Measurements from ENCODE around the gene TIMM22. TPM values are rescaled to one million over a fixed set of nuclear protein-coding genes. Genes with fewer than 3 reads are reported as not detected.

The TIMM22 gene
- total RNA-seq, 1 experiment from 2014 or later, result 17.4 TPM

DNA sequence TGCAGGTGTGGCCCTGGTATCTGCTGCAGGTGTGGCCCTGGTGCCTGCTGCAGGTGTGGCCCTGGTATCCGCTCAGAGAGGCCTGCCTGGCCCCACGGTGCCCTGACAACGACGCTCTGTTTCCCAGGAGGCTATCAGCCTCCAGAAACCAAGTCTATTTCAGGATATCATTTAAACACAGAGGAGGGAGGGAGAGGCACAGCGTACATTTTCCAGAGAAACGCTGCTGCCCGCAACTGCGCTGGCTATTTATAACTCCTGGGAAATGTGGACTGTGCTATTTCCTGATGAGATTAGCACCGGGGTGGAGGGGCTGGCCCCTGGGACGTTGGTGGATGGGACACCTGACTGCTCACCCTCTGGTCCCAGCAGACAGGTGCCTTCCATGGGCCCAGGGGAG is 22.5 kb downstream of the TIMM22 start:
- DNase-seq (ENCODE audit: low spot score), result no peak

DNA sequence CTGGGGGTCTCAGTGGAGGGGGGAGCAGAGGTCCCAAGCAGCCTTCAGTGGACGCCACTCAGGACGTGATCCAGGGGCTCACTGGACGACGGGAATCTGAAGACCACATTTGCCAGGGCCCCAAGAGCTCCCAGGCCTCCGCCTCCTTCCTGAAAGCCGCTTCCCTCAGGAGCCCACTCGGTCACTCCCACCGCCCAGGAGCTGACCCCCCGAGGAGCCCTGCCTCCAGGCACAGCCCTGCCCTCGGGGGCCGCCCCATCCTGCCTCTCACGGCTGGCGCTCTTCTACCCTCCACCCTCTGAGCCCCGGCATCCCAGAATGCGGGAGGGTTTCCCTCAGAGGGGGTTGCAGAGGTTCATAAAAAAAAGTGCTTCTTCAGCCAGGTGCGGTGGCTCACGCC is 24.2 kb downstream of the TIMM22 start:
- DNase-seq (ENCODE audit: low spot score), result no peak

DNA sequence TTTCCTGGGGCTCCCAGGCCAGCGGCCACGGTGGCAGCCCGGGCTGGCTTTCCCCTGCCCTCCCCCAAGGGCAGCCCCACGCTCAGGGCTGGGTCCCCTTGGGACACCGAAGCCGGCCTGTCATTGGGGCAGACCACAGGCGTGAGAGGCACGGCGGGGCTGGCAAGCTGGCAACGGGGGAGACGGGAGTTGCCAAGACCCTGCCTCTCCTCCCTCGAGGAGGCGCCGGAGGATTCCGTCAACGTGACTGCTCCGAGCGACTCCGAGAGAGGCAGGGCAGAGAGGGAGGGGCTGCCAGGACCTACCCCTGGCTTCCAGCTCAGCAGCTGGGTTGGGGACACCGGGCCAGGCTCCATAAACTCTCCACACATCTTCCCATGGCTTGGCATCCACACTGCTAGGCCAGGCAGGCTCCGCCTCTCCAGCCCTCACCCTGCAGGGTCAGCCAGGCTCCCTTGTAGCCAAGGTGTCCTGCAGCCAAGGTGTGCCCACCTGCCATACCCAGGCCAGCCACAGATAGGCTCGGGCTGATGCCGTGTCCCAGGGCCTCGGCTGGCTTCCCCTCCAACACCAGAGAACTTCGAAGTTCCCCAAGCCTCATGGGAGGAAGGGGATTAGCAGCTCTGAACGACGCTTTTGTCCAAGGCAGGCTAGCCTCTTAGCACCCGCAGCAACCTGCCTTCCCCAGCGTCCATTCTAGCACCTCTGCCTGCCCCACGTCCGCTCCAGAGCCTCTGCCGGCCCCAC is 25.5 kb downstream of the TIMM22 start:
- DNase-seq (ENCODE audit: low spot score), result no peak

DNA sequence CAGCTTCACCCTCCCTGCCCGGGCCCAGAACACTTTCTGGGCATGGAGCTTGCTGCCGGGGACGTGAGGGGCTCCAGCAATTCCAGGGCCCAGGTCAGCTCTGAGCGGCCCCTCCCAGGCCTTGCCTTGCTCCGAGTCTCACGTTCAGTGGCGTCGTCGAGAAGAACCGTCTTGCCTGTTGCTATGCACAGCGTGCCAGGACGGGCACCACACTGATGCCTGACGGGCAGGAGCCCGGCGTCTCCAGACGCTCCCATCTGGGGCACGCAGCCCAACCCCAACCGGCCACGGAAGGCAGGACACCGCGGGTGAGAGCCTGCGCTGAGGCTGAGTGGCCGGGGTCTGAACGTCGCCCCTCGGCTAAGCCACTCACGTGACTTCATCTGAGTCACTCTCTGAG is 27.1 kb downstream of the TIMM22 start:
- DNase-seq (ENCODE audit: low spot score), result no peak

DNA sequence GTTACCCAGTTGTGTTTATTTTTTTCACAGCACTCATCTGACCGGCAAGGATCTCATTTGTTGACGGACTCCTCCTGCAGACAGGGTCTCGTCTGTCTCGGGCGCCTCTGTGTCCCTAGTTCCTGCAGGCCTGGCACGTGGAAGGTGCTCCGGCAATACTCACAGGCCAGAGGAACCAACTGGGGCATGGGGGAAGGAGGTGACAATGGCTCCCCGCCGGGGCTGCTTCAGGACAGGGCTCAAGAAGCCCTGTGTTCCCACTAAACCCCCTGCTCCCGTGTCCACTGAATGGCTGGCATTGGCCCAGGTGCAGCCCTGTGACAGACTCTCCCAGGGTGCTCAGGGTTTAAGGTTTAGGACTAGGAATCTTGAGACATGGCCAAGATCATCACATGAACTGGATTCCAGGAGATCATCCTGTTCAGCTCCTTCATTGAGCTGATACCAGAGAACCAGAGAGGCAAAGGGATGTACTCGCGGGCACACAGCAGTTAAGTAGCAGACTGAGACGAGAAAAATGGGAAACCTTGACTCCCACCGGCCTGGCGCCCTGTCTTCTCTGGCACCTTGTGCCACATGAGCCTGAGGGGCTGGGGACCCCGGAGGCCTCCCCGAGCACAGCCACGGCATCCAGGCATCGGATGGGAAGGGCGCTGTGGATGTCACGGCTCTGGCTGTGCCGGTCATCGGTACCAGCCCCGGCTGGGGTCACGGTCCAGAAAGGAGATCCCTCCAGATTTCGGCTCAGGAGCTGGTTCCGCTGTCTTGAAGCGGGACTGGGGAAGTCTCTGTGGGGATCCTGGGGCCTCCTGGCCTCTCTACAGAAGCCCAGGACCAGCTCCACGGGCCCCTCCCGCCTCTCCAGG is 29.0 kb downstream of the TIMM22 start:
- no peak for DNase-seq (ENCODE audit: low spot score)

DNA sequence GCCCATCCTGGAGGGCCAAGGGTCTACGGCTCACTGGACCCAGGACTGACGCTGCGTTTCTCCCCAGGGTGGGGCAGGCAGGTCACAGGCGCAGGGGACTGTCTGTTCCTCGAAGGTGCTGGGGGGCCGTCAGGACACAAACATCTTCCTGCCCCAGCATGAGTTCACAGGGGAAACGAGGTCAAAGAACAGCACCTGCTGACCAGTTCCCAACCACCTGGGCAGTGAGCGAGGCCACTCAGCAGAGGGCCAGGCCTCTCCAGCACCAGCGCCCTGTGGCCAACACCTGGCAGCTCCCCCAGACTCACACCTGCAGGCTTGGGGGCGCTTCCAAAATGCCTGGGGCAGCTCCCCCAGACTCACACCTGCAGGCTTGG is 29.7 kb downstream of the TIMM22 start:
- no peak for DNase-seq (ENCODE audit: low spot score)

DNA sequence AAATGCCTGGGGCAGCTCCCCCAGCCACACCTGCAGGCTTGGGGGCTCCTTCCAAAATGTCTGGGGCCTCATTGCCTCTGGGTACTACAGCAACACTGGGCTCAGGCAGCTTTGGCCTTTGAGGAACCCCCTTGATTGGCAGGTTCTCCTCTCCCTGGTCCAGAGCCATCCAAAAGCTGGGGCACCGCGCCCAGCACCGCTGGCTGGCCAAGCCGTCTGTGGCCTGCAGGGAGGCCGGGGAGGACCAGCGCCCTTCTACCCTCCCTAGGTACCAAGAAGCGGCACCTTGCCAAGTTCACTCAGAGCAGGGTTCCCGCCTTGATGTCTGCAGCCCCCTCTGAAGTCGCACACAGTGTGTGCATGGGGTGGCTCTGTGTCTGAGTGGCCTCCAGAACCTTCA is 30.1 kb downstream of the TIMM22 start:
- no peak for DNase-seq (ENCODE audit: low spot score)

DNA sequence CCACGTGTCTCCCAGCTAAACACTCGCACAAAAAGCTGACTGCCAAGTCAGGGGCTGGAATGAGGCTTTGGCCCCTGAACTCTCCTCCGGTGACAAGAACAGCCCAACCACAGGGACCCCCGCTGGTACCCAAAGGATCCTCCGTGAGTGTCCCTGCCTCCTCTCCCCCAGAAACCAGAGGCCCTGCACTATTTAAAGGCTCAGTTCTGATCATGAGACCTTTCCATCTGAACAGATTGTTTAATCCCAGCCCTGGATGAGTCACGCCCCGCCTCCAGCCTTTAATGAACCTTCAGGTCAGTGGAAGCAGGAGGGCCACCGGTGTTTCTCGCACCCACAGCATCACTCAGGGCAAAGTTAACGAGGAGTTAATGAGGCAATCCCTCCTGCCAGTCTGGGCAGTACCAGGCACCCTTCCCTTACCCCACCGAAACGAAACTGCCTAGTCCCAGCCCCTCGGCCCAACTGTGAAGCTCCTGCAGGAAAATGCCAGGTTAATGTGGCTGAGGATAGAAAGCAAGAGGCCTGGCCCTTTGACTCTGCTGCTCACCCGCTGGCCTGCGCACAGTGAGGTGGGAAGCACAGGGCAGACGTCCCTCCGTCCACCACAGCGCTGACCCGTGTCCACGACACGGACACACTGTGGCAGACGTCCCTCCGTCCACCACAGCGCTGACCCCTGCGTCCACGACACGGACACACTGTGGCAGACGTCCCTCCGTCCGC is 32.4 kb downstream of the TIMM22 start:
- peak; percentile 65 for DNase-seq (ENCODE audit: low spot score)

DNA sequence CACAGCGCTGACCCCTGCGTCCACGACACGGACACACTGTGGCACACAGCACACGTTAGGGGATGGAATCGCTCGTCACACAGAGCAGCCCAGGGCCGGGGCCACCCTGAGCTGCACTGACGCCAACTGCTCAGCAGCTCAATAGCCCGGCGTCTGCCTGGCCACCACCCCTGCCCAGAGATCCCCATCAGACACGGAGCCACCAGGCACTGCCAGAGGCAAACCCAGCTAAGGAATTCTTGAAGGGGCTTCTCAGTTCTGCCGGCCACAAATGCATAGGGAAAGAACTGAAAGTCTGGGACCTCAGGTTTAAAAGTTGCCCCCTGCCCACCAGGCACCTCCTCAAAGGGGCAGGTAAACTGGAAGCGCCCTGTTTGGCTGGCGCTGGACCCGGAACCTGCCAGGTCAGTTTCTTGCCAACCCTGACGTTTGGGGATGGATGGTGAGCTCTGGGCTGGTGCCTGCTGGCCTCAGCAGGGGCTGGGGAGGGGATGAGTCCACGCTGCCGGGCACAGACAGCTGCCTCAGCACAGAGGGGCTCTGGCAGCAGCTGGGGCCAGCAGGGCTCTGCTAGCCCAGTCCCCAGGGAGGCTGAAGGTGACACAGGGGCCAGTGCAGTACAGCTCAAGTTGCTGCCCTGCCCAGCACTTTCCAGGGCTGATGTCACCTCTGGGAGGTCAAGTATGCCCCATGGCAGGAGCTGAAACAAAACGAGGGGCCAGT is 33.2 kb downstream of the TIMM22 start:
- DNase-seq (ENCODE audit: low spot score), result no peak

DNA sequence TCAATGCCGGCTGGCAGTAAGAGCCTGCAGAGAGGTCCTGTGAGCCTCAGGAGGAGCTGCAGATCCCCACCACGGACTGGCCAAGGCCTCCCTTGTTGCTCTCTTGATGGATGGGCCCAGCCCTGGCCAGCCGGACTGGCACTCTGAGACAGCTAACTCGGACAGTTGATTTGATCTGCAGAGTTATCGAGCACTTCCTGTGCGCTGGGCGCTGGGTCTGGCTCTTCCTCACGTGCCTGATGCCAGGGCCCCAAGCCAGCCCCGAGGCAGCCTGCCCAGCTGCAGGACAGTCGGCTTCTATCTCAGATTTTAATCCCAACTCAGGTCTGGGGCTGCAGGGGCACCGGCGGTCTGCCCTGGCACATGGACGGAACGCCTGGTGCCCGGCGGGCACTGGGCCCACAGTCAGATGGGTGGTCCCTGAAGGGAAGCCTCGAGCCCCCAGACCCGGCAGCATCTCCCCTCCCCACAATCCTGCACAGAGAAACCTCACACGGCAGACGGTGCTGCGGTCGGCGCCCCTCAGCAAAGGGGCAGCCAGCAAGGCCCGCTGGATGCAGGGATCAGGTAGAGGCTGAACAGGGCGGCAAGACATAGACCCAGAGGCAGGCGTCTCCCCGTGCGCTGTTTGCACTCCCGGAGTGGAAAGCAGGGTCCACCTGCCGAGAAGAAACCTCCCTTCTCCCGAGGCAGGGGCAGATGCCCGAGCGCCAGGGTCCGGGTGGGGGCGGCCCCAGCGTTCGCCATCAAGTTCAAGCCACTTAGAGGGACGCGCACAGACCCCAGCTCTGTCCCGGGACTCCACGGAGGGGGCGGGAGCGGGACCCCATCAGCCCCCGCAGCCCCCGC is 34.0 kb downstream of the TIMM22 start:
- no peak for DNase-seq (ENCODE audit: low spot score)

DNA sequence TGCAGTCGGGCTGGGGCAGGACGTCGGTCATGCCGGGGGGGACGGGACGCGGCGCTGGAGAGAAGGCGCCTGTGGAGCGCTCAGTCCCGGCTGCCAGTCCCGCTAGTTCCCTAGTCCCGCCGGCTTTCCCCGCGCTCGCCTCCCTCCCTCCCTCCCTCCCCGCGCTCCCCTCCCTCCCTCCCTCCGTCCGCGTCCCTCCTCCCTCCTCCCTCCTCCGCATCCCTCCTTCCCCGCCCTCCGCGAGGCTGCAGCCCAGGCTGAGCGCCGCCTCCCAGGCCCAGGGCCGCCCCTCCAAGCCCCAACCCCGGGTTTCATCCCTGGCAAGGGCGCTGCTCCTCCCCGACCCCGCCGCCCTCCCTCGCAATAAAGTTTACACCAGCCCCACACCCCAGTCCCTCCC is 34.8 kb downstream of the TIMM22 start:
- no peak for DNase-seq (ENCODE audit: low spot score)

DNA sequence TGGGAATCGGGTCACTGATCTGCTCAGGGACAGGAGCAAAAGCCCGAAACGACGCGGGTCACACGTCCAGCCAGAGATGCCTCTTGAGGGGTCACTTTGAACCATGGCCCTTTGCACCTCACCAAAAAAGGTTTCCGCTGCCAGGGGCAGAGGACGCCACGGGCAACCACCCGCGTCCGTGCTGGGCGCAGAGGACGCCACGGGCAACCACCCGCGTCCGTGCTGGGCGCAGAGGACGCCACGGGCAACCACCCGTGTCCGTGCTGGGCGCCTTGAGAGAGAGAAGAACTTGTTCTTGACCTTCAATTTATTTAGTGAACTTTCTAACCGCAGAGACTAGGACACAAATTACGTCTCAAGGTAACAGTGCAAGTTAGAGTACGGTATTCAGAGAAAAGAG is 35.5 kb downstream of the TIMM22 start:
- DNase-seq (ENCODE audit: low spot score), result no peak

DNA sequence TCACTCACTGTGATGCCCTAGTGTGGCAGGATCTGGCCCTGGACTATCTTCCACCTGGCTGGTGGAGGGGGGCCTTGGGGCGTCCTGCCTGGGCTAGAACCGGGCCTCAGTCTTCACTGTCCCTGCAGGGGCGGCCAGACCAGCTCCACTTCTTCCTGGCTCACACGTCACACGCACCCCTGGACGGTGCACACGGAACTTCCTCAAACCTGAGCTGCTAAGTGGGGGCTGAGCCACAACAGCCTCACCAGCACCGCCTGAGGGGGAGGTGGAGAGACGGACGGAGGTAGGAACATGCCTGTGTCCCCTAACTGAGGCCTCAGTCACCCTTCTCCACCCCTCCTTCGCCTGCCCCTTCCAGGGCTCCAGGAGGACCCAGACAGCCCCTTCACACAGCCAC is 36.6 kb downstream of the TIMM22 start:
- no peak for DNase-seq (ENCODE audit: low spot score)

DNA sequence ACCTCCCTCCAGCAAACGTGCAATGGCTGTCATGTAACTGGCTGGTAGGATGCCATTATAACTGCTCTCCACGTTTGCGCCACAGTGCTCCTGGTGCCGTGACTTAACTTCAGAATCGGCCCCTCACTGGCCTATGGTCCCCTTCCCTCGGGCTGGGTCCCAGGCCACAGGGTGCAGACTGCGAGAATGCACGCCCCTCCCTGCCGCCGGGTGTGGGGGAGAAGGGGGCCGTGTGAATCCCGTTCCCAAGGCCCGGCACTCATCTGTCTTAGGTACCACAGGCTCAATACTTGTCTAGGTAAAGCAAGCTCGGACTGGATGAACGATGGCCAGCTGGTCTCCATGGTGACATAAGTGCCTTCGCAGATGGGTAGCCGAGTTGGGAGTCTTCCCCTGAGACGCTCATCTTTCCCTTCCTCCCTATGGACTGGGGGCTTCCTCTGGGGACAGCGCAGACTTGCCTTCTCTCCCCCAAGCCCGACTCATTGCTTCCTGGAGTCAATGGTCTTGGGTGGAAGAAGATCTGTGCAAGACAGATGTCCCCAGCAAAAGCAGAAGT is 37.8 kb downstream of the TIMM22 start:
- DNase-seq (ENCODE audit: low spot score), result no peak

DNA sequence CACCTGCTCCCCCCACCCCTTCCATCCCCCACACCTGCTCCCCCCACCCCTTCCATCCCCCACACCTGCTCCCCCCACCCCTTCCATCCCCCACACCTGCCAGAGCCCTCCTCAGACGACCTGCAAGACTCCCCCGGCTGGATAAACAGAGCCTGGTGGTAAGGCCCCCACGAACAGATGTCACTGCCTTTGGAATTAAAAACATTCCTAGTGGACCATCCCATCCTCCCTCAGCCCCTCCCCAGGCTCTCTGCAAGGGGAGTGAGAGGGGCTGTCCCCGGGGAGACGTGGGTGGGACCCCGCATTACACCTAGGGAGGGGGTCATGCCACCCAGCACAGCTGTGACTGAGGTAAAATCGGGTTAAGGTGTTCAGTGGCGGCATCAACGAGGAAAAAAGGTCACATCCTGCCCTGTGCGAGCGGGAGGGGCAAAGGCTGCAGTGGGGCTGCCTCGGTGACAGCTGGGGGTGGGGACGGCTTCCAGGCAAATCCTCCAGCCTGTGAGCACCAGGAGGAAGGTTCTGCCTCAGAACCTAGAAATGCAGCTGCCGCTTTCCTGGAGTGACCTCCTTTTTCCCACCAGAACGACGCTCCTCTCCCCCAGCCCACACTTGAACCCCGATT is 38.7 kb downstream of the TIMM22 start:
- DNase-seq (ENCODE audit: low spot score), result no peak

DNA sequence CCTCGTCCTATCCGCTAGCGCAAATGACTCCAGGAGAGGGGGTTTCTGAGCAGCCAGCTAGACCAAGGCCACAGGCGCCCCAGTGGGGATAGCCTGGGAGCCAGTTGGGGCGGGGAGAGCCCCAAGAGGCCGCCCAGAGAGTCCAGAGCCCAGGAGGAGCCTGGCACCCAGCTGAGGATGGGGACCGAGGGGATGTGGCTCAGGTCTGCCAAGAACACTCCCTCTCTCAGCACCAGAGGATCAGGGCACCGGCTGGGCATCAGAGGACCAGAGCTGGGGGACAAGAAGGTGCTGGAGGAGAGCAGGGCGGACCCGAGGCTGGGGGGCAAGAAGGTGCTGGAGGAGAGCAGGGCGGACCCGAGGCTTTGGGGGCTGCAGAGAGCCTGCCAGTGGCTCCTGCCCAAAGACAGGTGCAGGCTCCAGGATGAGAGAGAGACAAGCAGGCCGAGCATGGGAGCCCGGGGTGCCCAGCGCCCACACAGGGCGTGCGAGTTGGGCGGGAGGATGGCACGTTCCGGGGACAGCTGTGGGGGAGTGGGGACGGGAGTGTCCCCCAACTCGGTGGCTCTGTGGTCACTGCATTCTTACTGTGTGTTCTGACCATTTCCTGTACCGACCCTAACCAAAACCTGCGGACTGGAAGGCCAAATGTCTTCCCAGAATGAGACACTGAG is 39.4 kb downstream of the TIMM22 start:
- no peak for DNase-seq (ENCODE audit: low spot score)

DNA sequence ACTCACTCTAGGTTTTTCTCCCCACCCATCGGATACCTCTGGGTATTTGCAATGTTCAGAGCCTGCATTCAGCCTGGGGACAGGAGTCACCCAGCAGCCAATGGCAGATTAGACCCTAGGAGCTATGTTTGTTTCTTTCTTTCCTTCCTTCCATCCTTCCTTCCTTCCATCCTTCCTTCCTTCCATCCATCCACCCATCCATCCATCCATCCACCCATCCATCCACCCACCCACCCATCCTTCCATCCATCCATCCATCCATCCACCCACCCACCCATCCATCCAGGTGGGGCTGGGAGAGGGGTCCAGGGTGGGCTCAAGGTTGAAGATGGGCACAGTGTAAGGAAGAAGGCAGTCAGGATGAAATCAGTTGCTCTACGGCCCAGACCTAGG is 39.9 kb downstream of the TIMM22 start:
- DNase-seq (ENCODE audit: low spot score), result no peak

DNA sequence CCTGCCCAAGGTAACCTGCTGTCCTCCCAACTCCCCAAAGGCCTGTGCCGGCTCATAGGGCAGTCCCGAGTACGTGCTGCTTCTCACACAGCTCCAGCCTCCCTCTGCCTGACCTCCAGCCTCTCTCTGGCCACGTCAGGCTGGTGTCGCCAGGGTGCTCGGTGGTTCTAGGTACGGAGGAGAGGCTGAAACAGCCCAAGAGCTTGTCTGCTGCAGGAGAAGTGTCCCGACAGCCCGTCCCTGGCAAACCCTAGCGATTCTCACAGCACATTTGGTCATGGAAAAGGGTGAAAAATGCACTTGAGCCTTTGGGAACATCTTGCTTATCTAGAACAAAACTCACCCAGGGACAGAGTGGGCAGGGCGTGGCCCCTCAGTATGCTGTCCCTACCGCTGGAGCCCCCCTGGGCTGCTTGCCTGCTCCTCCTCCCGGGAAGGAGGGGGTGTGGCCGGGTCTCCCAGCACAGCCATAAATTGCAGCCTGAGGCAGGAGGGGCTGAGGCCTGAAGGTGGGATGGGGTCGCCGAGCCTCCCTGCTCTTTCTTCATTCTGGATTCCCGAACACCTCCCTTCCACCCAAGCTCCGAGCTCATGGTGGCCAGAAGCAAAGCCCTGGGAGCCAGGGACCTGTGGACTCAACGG is 40.4 kb downstream of the TIMM22 start:
- DNase-seq (ENCODE audit: low spot score), result no peak

DNA sequence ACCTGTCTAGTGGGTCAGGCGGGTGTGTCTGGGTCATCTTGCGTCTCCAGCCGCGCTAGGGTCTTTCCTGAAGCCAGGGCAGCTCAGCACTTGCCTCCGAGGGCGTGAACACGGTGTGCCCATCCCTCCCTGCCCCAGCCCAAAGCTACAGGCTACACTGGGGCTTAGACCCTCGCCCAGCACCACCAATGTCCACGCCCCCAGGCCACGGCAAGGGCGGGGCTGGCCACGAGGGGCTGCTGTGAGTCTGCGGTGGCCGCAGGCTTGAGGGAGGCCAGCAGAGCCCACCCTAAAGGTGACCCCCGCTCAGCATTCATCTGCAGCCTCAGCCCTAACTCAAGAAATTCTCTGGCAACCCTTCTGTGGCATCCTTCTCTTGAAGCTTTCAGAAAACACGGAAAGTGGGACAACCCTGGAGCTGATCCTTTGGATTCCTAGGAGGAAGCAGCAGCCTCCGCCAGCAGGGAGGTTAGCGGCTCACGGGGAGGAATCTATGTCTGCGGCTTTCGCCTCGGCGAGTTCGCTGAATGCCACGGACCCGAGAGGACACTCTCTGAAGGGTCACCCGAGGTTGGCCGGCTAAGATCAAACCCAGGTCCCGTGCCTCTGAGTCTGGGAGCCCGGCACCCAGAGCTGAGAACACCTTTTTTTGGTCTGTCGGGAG is 41.7 kb downstream of the TIMM22 start:
- no peak for DNase-seq (ENCODE audit: low spot score)

Measured in A172 (cell line).